Activated CD4-positive, CD25-positive, alpha-beta regulatory T cell (primary cell): ENCODE data around the gene ADARB1.

Experiments used
- DNase-seq, 4 experiments: peaks; one replicate each; lab custom pipeline; 2025; lab: John Stamatoyannopoulos, UW

Gene ADARB1

GRCh38 chr21:45251635-45252447, 177.5 kb downstream of the ADARB1 start:
- no peak for DNase-seq

DNA sequence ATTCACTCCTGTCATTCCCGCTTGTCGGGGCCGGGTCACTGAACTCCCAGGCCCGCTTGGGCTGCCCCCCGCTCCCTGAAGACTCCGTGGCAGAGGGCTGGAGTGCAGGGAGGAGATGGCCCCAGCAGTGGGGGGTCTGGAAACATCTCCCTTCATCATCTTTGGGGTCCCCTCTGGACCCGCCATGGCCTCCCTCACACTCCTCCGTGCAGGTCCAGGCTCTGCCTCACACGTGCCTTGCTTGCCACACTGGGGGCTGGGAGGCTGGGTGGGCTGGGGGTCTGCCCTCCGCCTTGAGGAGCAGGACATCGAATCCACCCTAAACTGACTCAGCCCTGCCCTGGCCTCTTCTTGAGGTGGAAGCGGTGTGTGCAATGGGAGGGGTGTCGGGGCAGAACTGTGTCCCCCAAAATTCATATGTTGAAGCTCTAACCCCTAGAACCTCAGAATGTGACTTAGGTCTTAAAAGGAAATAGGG, 178.1 kb downstream of the ADARB1 start:
- no peak for DNase-seq

DNA sequence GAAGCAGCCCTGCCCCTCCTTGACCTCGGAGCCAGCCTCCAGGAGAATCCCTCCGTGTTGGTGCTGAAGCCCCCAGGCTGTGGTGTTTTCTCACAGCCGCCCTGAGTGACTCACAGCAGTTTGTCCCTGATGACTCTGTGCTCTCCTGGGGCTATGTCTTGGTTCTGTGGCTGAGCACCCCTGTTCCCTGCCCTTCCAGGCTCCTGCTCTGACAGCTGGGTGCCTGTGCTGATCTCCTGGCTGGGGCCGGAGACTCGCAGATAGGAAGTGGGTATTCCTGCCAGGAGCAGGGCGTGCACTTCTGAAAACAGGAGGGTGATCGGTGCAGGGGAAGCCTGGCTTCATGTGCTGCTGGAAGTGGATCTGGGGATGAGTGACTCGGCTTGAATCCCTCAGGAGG, 178.8 kb downstream of the ADARB1 start:
- DNase-seq: no peak

GRCh38 chr21:45253633-45254459, 179.5 kb downstream of the ADARB1 start:
- DNase-seq: no peak

DNA sequence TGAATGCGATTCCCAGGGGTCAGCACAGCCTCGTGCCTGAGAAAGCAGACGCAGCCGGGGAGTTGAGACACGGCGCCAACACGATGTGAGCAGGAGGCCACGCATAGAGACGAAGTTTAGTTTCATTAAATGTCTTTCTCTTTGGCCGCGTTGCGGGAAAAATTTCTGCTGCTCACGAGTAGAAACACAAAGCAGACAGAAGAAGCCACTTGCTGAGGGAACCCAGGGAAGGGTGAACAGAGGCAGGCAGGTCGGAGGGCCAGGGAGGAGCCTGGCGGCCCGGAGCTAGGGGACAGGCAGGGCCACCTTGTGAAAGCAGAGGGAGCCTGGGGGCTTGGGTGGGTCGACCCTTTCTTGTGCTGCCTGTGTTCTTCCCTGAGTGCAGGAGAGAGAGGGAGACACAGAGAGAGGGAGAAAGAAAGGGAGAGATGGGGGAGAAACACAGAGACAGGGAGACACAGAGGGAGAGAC, 180.1 kb downstream of the ADARB1 start:
- DNase-seq: no peak

DNA sequence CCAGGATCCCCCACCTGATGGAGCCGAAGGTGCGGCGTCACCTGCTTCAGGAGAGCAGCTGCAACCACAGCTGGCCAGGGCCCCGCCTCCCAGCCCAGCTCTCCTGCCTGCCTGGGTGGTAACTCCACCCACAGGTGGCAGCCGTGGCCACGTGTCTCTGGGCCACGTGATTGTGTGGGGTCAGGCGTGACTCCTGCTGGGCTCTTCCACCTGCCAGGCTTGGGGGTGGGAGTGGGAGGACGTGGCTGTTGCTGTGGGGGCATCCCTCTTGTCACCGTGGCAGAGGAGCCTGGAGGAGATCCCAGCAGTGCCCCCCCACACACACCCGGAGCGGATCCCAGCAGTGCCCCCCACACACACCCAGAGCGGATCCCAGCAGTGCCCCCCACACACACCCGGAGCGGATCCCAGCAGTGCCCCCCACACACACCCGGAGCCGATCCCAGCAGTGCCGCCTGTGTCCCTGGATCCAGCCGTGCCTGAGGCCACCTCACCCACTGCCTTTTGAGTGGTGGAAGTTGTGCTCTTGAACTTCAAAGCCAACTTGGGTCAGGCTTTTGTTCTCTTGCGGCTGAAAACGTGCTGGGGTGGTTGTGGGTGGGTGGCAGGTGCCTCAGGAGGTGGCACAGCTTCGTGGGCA, 181.1 kb downstream of the ADARB1 start:
- DNase-seq: no peak

DNA sequence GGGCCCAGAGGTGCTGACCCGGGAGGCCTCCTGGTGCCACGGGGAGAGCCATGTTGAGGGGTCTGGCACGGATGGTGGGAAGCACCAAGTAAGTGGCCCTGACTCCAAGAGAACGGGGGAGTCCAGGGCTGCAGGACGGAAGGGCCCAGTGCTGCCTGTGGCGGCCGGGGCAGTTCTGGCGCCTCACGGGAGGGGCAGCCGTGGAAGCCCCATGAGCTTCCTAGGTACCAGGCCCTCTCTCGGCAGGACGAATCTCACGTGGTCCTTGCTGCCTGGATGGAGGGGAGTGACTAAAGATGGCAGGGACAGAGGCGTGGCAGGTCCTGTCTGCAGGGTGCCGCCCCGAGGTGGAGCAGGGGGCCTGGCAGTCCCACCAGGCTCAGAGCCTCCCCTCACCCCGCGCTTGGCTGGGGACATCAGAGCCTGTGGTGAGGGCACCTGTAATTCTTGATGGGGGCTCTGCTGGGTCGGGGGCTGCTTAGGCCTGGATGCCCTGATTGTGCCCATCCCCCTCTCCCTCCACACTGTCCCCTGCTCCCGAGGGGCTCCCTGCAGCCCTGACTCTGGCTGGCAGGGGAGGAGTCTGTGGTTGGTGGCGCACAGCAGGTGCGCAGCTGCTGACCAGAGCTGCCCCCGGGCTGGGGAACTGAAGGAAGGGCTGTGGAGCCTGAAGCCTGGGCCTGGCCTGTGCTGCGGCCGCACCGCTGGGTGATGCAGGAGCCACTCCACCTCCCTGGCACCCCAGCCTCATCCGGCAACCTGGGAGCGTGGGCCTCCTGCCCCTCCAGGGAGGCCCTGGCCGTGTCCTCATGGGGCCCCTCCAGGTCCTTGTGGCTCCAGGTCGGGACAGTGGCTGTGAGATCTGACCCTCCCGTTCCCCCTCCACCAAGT, 181.9 kb downstream of the ADARB1 start:
- no peak for DNase-seq

- DNase-seq: no peak
Measured at GRCh38 chr21:45256912-45257672, 182.7 kb downstream of the ADARB1 start.

DNA sequence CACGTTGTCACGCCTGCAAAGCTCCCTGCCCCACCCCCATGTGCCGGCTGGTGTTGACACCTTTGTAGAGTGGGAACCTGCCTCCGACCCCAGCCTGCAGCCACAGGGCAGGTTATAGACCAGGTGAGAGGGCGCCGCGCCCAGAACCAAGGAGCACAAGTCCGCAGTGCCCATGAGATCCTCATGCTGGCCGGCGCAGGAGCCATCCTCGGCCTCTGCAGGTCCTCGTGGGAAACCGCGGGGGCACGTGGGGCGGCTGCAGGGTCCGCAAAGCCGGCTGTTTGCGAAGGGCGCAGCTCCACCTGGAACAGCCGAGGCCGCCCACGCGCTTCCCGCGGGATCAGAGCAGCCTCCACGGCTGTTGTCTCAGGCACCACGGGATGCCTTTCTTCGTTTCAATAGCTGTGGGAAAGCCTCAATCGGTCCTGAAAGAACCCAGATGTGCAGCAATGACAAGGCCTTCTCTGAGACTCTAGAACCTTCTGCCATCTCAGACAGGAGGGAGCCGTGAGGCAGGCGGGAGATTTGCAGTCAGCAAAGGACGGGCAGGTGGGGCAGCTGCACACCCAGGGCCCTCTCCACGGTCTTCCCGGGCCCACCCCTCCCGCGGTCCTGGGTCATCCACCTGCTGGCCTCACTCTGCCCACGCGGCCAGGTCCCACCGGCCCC, 183.4 kb downstream of the ADARB1 start:
- DNase-seq: no peak

- no peak for DNase-seq
Measured at GRCh38 chr21:45258466-45258865, 184.1 kb downstream of the ADARB1 start.

GRCh38 chr21:45259206-45259840, 184.9 kb downstream of the ADARB1 start:
- DNase-seq: no peak

DNA sequence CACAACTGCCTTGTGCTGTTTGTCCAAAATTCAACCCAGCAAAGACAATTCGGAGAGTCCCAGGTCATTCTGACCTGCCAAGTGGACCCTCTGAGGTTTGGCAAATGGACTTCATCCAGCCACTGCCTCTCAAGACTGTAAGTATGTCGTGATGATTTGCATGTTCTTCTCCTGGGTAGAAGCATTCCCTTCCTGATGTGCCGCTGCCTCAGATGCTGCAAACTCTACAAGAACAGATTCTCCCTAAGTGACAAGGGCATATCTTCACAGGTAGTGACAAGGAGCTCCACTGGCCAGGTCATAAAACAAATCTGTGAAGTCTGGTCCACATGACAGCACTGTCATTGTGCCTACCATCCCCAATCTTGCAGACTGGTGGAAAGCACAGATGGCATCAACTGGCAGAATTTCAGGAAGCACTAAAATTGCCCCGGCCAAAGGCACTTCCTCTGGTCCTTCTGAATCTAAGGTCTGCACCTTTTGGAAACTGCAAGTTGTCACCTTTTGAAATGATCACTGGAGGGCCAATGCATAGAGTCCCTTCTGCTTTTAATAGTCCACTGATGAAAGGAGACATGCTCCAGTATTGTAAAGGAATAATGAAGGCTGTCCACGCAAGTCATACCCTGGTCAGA, 185.9 kb downstream of the ADARB1 start:
- DNase-seq: no peak

DNA sequence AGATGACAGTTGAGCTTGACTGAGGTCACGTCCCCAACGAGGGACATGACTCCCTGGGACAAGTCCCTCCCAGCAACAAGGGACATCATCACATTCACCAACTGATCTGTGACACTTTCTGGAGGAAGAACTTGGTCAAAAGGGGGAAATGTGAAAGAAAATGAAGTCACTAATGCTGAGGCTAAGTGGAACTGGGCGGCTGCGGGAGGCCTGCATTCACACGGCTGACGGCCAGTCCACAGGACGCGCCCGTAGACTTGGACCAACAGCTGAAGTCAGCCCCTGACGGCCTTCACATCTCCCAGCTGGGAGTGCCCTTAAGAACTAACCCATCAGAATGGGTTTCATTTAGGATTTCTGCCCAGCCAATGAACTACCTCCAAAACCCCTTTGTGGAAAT, 186.7 kb downstream of the ADARB1 start:
- no peak for DNase-seq

GRCh38 chr21:45262041-45262581, 187.7 kb downstream of the ADARB1 start:
- DNase-seq: no peak

GRCh38 chr21:45262616-45263015, 188.2 kb downstream of the ADARB1 start:
- DNase-seq: no peak

GRCh38 chr21:45263534-45263933, 189.2 kb downstream of the ADARB1 start:
- no peak for DNase-seq

DNA sequence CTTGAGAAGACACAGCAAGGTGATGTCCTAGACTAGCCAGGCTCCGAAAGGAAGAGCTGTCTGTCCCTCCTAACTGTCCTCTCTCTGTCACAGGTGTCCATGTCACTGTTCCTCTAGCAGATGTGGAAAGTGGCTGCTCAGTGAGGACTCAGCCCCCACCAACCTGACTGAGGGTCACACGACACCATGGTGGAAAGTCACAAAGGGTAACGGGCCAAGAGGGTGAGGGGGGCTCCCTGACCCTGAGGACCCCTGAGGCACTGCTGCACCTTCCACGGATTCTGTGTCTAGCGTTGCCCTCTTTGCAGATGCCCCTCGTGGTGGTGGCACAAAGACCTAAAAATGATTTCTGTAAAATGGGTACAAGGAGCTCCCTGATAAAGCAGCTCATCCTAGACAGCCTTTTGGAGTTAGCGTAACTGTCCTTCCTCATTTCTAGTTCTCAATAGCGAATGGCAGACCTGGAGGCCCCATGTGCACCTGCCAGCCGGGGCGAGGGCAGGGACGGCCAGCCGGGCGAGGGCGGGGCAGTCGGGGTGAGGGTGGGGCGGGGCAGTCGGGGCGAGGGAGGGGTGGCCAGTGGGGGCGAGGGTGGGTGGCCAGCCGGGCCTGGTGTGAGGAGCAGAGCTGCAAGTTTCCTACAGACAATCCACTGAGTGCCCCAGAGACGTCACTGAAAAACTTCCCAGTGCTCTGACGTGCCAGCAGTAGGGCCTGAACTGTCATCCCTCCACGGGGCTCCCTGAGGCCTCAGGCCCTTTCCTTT, 189.9 kb downstream of the ADARB1 start:
- no peak for DNase-seq

DNA sequence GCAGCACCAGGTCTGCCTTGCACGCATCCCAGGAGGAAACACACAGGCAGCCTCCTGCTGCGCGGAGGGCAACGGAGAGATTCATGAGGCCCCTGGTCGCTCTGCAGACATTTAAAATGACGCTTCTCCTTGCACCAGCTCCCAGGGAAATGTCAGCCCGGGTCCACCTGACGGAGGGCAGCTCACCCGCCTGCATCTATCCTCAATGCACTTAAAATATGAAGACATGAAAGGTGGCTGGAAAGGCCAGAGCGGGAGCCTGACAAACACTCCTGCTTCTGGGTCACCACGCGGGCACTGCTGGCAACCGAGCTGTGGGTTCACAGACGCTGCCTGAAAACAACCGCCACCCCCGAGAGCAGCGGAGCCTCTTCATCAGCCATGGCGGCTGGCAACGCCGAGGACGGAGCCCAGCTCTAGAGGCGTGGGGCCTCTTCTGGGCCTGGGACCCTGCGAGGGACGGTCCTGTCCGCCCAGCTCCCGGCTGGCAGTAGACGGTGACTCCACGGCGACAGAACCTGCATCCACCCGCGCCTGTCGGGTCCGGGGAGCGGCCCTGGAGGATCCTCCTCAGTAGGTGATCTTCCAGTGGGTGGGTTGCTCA, 190.6 kb downstream of the ADARB1 start:
- DNase-seq: no peak
